ENCODE measurements around the gene QRICH2. TPM values are rescaled to one million over a fixed set of nuclear protein-coding genes. Genes with fewer than 3 reads are reported as not detected.

The QRICH2 gene
- total and polyA plus RNA-seq, 9 of the 15 experiments (the other 6 are each of a cell fraction or from before 2014, with no cell fraction given), result 0.03 to 1.6 (median 0.81) TPM

- TF ChIP-seq PCBP2 (IDR thresholded peaks at IDR 0.05; ENCODE audit: low read depth, low read length, poor library complexity, severe bottlenecking), result no peak
- no peak for TF ChIP-seq JUND (IDR thresholded peaks at IDR 0.05; ENCODE audit: borderline replicate concordance, low read depth, low read length)
- TF ChIP-seq JUND (tag; IDR thresholded peaks at IDR 0.05; ENCODE audit: borderline replicate concordance, low read depth, low read length), result no peak
- TF ChIP-seq ZNF224 (CRISPR knock-in tag; IDR thresholded peaks at IDR 0.05), result no peak
- no peak for TF ChIP-seq TFE3 (CRISPR knock-in tag; IDR thresholded peaks at IDR 0.05)
- no peak for TF ChIP-seq ZNF780A (CRISPR knock-in tag; IDR thresholded peaks at IDR 0.05)
- TF ChIP-seq FOS (IDR thresholded peaks at IDR 0.05; ENCODE audit: extremely low read depth, insufficient read length), result no peak
- peak; percentile 77 for TF ChIP-seq ARHGAP35 (IDR thresholded peaks at IDR 0.05; ENCODE audit: partially characterized antibody)
- no peak for TF ChIP-seq SMAD1 (IDR thresholded peaks at IDR 0.05; ENCODE audit: low read depth, low read length, partially characterized antibody)
- TF ChIP-seq MCM7 (IDR thresholded peaks at IDR 0.05), result no peak
- TF ChIP-seq EGR1 (conservative IDR thresholded peaks at IDR 0.05), result peak; percentile 44
- TF ChIP-seq PRMT5 (CRISPR knock-in tag; IDR thresholded peaks at IDR 0.05), result no peak
- TF ChIP-seq GTF2B (IDR thresholded peaks at IDR 0.05; ENCODE audit: extremely low read depth, insufficient read length), result no peak
- no peak for TF ChIP-seq ARID2 (IDR thresholded peaks at IDR 0.05)
- TF ChIP-seq HNRNPK (IDR thresholded peaks at IDR 0.05; ENCODE audit: low read depth, low read length, poor library complexity, severe bottlenecking), result no peak
- TF ChIP-seq ZBTB1 (CRISPR knock-in tag; IDR thresholded peaks at IDR 0.05; ENCODE audit: borderline replicate concordance, low read depth), result no peak
- no peak for TF ChIP-seq ETS2 (tag; IDR thresholded peaks at IDR 0.05; ENCODE audit: borderline replicate concordance, poor library complexity, severe bottlenecking)
- no peak for TF ChIP-seq CTBP1 (IDR thresholded peaks at IDR 0.05; ENCODE audit: borderline replicate concordance)
- TF ChIP-seq HDAC1 (IDR thresholded peaks at IDR 0.05), result peak in 1 of 2 experiments; percentile 61; a peak in 2 of 4 replicates
- no peak for TF ChIP-seq FUS (optimal IDR thresholded peaks at IDR 0.05; ENCODE audit: low read depth, low read length)
- no peak for TF ChIP-seq GATAD2A (IDR thresholded peaks at IDR 0.05)
- no peak for TF ChIP-seq TCFL5 (CRISPR knock-in tag; conservative IDR thresholded peaks at IDR 0.05)
- no peak for TF ChIP-seq TCF15 (CRISPR knock-in tag; IDR thresholded peaks at IDR 0.05)
- no peak for TF ChIP-seq CBX3 (IDR thresholded peaks at IDR 0.05; ENCODE audit: borderline replicate concordance in 1 of 2, low read length in 2 of 2)
Measured at GRCh38 chr17:76277300-76278267, 30.5 kb downstream of the QRICH2 start (continued).

Measured in K562 (cell line).